GM21576 (cell line): Measurements from ENCODE around the gene TRIM66.

Experiments
- ATAC-seq: cut with Tn5 transposase; IDR thresholded peaks from one replicate; pipeline ENCODE4 v1.9.1; 2021; ENCODE audit warnings: mild to moderate bottlenecking, moderate library complexity; ENCODE audit not compliant: unreplicated experiment

TRIM66 gene

GRCh38 chr11:8661001-8661795 lies 21.3 kb downstream of the TRIM66 start:
- ATAC-seq, result no peak

GRCh38 chr11:8658321-8659057 lies 24.0 kb downstream of the TRIM66 start:
- ATAC-seq, result no peak

- no peak for ATAC-seq
Observed at GRCh38 chr11:8656291-8656690, 26.2 kb downstream of the TRIM66 start.

- ATAC-seq, result no peak
Observed at GRCh38 chr11:8654503-8654902, 28.0 kb downstream of the TRIM66 start.

- ATAC-seq, result no peak
Observed at GRCh38 chr11:8652140-8652539, 30.3 kb downstream of the TRIM66 start.

- ATAC-seq, result no peak
Observed at GRCh38 chr11:8650401-8650990, 32.0 kb downstream of the TRIM66 start.

GRCh38 chr11:8649361-8649760 lies 33.1 kb downstream of the TRIM66 start:
- ATAC-seq, result no peak

GRCh38 chr11:8646873-8647272 lies 35.6 kb downstream of the TRIM66 start:
- no peak for ATAC-seq

GRCh38 chr11:8642196-8642841 lies 40.1 kb downstream of the TRIM66 start:
- ATAC-seq, result no peak

GRCh38 chr11:8641332-8641731 lies 41.1 kb downstream of the TRIM66 start:
- no peak for ATAC-seq

- ATAC-seq, result no peak
Observed at GRCh38 chr11:8640267-8640906, 42.1 kb downstream of the TRIM66 start.

- ATAC-seq, result no peak
Observed at GRCh38 chr11:8639655-8640054, 42.8 kb downstream of the TRIM66 start.

- ATAC-seq, result no peak
Observed at GRCh38 chr11:8638300-8638699, 44.2 kb downstream of the TRIM66 start.

GRCh38 chr11:8636127-8636526 lies 46.3 kb downstream of the TRIM66 start:
- no peak for ATAC-seq

- no peak for ATAC-seq
Observed at GRCh38 chr11:8634498-8634897, 48.0 kb downstream of the TRIM66 start.

- no peak for ATAC-seq
Observed at GRCh38 chr11:8631395-8632118, 50.9 kb downstream of the TRIM66 start.

- no peak for ATAC-seq
Observed at GRCh38 chr11:8624698-8625097, 57.8 kb downstream of the TRIM66 start.

GRCh38 chr11:8621147-8621546 lies 61.3 kb downstream of the TRIM66 start:
- ATAC-seq, result no peak

- ATAC-seq, result no peak
Observed at GRCh38 chr11:8617063-8617462, 65.4 kb downstream of the TRIM66 start.

GRCh38 chr11:8615291-8616032 lies 67.0 kb downstream of the TRIM66 start:
- no peak for ATAC-seq
